NCI-H2107 treated with DMSO at 0.1 percent for 48 hours (cell line): ENCODE measurements around the gene KIF26A.
A peak's percentile ranks its signal among the peaks of the same experiment; 100 is the strongest.

Experiments
- DNase-seq: peaks from one replicate; lab custom pipeline; 2025; ENCODE audit not compliant: unreplicated experiment; lab: John Stamatoyannopoulos, UW

KIF26A gene

DNA sequence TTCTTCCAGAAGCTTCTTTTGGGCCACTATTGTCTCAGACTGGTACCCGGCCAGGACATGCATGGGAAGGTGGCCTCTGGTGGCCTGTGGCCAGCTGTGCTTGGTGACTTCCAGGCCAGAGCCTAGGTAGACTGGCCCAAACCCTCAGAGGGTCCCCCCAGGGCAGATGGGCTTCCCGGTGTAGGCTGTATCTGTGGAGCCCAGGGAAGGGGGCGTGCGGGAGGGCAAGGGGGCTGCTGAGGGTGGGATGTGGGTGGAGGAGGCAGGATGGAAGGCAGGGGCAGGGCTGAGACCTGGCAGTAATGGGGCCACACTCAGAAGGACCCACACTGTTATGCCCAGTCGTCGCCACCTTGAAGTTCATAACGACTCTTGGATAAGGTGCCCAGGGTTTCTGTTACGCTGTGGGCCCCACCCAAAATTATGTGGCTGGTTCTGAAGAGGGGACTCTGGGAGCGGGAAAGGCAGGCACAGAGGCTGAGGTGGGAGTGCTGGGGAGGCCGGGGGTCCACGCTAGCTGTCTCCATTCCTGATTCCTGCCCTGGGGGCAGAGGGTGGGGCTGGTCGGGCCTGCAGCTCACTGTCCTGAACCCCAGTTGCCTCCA, 52.1 kb downstream of the KIF26A start:
- DNase-seq = no peak

DNA sequence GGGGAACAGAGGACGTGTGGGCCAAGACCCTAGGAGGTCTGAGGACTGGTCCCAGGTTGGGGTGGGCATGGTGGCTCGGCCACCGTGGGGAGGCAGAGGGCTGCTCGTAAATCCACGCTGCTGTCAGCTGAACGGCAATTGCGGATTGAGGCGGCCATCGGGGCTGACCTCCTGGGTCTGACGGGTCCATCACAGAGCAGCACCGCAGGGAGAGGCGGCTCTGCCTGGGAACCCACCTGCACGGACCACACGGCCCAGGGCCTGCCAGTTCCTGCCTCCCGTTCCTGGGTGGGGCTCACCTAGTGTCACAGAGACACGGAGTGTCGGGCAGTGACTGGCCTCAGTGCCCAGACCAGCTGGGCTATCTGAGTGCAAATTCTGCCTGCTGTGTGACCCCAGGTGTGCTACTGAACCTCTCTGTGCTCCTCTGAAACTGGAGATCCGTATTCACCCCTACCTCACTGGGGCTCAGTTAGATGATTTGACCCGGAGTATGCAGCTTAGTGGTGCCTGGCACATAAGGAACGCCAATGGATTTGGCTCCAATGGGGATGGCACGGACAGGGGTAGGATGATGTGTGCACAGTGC, 53.1 kb downstream of the KIF26A start:
- no peak for DNase-seq

DNA sequence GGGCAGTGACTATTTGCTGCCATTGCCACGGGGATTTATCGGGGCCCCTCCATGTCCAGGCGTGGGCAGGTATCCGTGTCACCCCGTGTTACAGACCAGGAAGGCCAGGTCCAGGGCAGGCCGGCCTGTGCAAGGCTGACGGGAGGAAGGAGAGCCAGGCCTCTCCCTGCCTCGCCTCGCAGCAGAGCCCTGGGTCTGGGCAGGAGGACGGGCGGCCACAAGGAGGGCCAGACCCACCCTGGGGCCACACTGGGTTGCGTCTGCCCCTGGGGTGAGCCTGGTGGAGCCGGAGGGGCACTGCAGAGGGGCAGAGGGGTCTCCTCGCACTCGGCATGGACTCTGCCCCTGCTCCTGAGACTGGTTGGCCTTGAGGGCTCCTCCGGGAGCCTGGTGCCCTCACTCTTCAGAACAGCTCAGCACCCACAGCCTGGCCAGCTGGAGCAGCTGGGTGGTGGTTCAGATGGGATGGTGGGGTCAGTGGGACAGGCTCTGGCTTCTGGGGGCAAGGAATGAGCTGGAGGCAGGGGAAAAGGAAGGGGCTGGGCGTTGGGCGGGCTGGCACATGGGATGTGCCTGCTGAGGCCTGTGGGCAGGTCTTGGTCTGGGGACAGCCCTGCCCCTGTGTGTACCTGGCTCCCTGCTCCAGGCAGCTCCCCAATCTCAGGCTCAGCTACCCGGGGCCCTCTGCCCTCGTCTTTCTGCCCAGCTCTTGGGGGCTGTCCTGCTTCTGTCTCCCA, 53.9 kb downstream of the KIF26A start:
- DNase-seq = no peak

DNA sequence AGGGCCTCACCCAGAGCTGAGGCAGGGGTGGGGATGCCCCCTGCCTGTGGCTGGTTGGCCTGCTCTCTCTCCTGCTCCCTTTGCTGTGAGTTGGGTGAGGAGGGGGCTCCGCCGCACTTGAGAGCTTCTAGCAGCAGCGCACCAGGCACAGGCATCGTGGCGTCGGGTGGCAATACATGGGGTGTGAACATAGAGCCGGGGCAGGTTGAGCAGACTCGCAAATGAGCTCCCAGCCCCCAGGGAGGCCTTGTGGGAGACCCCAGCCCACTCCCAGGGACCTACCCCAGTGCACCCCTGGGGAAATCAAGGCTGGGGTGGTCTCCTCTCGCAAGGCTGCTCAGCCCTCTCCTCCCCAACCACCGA, 54.5 kb downstream of the KIF26A start:
- DNase-seq = no peak

DNA sequence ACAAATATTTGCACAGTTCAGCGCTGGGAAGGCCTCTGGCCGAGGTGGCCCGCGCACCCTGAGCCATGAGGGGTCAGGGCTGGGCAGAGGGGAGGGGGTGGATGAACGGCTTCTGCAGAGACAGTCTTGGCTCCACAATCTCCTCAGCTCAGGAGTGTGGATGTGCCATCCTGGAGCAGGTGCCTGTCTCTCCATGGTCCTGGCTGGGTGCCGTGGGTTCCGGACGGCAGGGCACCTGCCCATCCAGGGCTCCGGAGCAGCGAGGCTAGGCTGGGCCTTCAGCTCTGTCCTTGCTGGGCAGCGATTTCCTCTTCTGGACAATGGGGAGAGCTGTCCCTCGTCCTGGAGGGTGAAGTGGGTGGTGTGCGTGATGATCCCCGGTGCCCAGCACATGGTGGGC, 55.6 kb downstream of the KIF26A start:
- no peak for DNase-seq

DNA sequence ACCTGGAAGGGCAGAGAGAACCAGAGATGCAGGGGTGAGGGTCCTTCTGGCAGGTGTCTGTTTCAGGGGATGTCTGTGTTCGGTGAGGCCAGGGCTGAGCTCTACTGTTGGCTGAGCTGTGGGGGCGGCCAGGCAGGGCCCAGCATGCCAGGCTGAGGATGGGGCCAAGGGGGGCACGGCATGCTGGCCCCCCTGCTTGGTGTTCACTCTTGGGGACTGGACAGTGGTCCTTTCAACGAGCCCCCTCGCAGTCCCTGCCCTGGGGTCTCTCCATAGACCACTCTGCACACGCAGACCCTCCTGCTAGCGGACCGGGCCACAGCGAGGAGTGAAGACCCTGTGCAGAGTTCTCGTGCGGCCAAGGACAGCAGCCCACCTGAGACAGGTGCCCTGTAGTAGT, 56.3 kb downstream of the KIF26A start:
- DNase-seq = no peak

DNA sequence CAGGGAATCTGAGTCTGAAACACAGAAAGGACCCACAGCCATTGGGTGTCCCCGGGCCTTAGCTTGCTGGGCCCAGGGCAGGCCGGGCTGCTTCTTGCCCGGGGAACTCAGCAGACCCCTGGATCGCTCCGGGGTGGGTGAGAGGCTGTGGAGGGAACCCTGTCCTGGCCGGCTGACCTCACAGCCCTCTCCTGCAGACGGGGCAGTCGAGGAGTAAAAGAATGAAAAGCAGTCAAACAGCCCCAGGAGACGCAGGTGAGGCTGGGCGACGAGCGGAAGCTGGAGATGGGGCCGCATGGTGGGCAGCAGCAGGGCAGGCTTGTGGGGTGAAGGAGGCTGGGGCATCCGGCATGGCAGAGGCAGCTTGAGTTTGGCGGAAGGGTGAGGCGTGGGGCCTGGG, 57.0 kb downstream of the KIF26A start:
- no peak for DNase-seq

DNA sequence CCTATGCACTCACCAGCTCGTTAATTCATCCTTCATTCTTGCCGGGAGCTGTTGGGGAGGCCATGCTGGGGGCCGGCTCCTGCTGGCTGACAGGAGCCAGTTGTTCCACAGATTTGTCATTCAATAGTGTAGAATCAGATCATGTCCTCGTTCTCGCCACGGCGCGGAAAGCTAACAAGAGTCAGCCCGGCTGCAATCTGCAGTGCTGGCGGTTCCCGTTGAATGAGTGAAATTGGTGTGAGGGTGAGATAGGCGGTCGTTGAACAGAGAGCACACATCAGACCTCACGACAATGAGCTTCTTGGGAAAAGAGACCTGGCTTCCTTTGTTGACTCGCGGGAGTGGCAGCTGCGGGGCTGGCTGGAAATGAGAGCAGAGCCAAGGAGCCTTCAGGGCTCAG, 57.5 kb downstream of the KIF26A start:
- DNase-seq = no peak

DNA sequence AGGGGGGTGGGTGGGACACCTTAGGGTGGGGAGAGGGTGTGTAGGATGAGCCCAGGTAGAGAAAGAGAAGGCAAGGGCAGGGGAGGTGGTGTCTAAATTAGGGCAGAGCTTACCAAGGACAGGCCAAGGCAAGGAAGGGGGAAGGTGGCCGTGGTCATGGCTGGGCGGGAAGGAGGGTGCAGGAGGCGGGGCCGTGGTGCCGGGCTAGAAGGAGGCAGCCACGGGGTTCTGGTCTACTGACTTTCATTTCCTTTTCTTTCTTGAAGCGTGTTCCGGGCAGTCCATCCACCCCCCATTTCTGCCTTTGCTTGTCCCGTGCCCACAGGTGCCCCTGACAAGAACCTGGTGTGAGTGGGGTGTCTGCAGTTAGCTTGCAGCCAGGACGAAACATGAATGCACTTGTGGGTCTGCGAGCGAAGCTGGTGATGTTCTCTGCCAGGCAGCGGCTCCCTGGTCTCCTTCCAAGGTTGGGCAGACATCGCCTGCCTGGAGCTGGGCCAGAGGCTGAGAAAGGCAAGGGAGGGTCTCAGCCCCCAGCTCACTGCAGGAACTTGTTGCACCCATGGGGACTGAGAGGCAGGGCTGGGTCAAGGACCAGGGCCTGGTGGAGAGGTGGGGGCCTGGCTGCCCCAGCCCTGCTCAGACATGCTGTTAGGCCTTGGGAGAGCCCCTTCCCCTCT, 58.2 kb downstream of the KIF26A start:
- no peak for DNase-seq

DNA sequence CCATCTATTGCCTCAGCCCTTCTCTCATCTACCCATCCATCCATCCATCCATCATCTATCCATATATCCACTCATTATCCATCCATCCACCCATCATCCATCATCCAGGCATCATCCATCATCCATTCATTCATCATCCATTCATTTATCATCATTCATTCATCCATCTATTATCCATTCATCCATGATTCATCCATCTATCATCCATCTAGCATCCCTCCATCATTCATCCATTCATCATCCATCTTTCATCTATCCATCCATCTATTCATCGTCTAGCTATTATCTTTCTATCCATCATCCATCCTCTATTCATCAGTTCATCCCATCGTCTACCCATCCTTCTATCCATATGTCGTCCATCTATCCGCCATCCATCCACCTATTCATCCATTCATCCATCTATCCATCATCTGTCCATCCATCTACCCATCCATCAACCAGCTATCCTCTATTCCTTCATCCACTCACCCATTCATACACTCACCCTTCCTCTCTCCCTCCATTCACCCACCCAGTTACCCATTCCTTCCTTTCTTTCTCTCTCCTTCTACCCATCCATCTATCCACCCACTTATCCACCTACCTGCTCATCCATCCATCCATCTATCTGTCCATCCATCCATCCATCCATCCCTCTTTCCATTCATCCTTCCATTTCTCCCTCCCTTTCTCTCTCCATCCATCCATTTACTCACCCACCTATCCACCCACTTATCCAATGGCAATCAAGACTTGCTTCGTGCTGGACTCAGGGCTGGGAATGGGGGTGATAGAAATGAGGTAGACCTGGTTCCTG, 59.3 kb downstream of the KIF26A start:
- no peak for DNase-seq

DNA sequence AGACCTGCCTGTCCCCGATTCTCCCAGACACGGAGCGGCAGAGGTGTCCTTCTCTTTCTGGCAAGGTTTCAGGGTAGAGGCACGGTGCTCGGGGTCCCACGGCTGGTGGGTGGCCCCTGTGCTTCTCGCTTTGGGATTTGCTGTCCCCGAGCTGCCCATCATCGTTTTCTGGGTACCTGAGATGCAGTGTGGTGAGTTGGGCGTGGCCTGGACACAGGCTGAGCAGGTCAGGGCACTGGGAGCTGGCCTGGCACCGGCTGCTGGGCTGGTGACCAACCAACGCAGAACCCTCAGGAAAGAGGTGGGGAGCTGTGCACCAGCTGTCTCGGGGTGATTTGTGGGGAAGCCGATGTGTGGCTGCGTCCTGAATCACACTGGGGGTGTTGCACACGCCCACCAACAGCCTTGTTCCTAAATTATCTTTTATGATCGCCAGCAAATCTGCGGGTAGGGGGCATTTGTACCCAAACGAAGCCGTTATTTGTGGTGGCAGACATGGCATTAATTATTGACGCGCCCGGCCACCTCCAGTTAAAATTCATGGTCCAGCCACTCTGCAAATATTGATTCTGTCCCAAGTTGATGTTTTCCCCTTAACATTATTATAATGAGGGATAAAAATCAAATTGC, 61.0 kb downstream of the KIF26A start:
- DNase-seq = no peak

DNA sequence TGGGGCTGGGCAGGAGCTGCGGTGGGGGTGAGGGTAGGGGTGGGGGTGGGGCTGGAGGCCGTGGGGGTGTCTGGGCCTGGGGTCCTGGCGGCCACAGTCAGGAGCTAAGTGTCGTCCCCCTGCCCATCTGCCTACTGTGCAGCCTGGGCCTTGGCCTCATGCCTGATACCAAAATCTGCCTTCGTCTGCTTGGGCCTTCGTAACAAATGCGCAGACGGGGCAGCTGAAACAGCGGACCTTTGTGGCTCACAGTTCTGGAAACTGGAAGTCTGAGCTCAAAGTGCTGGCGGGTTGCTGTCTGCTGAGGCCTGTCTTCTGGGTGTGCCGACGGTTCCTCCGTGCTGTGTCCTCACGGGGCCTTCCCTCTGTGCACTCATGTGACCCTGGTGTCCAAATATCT, 61.7 kb downstream of the KIF26A start:
- no peak for DNase-seq

DNA sequence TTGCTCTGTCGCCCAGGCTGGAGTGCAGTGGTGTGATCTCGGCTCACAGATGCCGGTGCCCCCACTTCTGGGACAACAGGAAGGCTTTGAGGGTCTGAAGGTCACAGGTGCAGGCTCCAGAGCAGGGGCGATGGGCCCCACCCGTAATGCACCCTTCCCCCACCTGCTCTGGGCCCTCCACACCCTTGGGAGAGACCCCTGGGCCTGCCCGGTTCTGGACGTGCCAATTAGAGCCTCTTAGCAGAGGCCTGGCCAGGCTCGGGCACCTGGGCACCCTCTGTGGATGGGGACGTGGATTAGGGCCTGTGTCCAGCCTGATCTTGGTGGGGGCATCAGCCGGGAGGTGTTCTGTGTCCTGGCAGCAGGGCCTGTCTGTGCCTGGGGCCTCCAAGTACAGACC, 62.2 kb downstream of the KIF26A start:
- no peak for DNase-seq

DNA sequence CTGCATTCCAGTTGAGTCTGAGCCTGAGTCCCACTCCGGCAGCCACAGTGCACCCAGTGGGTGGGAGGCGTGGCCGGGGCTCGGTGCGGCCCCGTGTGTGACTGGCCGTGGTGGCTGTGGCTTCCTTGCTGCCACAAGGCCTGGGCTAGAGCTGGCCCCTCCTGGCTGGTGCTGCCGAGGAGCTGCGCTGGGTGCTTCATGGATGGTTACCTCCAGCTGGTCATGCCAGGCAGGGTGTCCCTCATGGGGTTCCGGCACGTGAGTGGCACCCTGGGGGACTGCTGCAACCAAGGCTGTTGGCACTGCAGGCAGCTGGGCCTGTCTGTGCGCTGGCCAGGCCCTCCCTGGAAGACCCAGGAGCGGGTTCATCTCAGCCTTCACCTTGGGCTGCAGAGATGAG, 62.7 kb downstream of the KIF26A start:
- no peak for DNase-seq

DNA sequence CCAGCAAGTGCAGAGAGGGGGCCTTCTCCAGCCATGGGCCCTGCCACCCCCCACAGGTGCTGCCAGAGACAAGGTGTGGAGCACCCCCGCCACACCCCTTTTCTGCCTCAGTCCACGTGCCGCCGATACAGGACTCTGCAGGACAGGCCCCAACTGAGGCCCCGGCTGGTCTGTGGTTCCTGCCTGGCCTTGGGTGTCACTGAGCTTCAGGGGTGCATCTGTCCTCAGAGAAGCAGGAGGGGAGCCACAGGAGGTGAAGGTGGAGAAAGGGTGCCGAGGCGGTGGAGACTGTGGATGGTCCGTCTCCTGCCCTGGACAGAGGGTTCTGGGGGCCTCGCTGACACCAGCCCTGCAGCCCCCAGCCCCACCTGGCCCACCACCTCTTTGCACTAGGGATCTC, 63.1 kb downstream of the KIF26A start:
- no peak for DNase-seq

DNA sequence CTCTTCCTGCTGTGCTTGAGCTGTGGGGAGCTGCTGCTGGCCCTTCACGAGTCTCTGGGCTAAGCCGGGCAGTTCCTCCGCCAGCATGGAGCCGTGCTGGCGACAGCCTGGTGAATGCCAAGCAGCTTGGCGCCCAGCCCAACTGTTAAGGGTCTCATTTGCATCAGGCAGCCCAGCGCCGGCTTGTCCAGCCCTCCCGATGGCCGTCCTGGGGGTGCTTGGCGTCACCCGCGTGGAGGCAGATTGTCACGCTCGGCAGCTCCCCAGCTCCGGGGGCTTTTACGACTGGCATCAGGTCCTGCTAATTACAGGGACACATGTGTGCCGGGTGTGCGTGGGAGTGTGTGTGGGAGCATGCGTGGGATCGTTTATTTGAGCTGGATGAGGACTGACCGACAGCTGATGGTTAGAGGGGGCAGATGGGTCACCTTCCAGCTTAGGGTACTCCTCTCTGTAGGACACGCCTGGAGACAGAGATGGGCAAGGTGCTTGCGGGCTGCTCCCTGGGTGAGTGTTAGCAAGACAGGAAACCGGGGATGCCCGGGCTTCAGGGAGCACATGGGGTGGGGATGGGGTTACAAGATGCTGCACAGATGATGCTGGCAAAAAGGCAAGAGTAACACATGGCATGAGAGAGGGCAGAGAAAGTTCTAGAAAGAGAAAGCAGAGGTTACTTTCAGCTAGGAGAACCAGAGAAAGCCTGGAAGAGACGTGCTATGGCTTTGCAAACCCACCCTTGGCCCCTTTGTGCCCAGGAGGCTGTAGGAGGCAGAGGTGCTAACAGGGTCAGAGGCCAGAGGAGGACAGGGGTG, 64.1 kb downstream of the KIF26A start:
- DNase-seq = peak; percentile 58

DNA sequence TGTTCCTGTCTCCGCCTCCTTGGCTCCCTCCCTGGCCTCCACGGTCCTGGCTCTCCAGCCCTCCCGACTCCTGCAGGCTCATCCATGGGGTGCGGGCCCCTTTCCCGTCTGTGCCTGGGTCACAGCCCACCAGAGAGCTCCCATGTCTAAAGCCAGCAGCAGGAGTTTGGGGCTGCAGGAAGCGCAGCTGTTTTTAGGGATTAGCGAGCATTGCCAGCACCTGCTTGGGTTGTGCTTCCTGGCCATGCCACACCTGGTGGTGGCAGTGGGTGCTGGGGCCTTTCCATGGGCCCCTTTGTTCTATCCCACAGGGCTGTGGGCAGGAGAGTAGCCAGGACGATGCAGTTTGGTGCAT, 64.7 kb downstream of the KIF26A start:
- DNase-seq = no peak

DNA sequence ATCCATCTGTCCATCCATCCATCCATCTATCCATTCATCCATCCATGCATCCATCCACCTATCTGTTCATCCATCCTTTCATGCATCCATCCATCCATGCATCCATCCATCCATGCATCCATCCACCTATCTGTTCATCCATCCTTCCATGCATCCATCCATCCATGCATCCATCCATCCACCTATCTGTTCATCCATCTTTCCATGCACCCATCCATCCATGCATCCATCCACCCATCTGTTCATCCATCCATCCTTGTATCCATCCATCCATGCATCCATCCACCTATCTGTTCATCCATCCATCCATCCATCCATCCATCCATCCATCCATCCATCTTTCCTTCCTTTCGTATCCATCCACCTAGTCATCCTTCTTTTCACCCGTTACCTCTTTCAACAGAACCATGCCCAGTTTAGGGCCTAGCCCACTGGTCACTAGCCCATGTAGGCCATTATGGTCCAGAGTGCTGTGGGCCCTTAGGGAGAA, 66.3 kb downstream of the KIF26A start:
- no peak for DNase-seq

DNA sequence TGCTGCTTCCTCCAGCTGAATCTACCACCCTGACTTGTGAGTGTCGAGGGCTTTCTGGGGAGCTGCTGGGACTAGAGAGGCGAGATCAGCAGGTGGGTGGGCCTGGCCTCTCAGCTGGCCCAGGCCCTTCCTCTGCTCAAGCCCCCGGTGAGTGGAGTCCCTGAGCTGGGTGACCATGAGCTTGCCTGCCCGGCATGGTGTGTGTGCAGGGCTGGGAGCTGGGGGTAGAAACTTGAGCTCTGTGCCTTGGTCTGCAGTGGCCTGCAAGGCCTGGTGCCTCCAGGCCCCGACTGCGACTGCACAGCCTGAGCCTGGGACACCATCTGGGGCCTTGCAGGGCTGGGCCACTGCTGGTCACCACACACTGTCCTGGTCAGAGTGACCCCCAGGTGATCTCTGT, 67.4 kb downstream of the KIF26A start:
- DNase-seq = no peak

DNA sequence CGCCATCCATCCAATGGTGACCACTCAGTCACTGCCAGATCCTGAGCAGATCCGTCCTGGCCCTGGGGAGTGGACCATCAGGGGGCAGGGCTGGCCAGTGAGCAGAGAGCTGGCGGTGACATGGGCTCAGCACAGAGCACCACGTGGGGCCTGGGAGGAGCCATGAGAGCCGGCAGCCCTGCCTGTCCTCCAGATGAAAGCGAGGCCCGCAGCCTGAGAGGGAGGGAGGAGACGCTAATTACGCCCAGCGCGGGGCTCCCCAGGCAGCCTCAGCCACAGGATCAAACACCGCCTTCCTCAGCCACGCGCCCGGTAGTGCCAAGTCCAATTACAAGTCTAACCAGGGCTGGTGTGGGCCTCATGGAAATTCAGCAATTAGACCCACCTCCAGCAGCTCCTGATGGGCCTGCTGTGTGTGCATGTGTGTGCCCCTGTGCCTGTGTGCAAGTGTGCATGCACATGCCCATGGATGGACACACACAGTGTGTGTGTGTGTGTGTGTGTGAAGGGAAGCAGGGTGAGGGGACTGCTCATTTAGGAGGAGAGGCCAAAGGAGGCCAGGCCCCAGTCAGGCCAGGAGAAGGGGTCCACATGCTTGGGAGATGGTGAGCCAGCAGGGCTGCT, 68.0 kb downstream of the KIF26A start:
- no peak for DNase-seq
